HepG2 (cell line): ENCODE data around the gene DIPK1B. TPM values are rescaled to one million over a fixed set of nuclear protein-coding genes. Genes with fewer than 3 reads are reported as not detected.
"Not testable (repeated sequence)": the region's sequence is repeated elsewhere in the genome, so short reads cannot be mapped to it uniquely, and the experiment has no call there.

Source experiments
- CREM ChIP-seq, 2 experiments: sonication (generic) in 1 of 2; formaldehyde crosslinking in 1 of 2; IDR thresholded peaks; 2 replicates each; pipeline versions ENCODE4 v1.4.0 to v1.6.1; 2016 to 2020; ENCODE audit warnings: antibody characterized with exemption in 1 of 2, mild to moderate bottlenecking in 1 of 2, missing genetic modification reagents in 1 of 2
- CTCF ChIP-seq: sonication (generic); formaldehyde crosslinking; IDR thresholded peaks from 2 replicates; pipeline ENCODE4 v1.5.0; 2020; ENCODE audit warnings: mild to moderate bottlenecking, missing genetic modification reagents, moderate library complexity
- FOSL2 ChIP-seq: sonication (generic); formaldehyde crosslinking; IDR thresholded peaks from 2 replicates; pipeline ENCODE4 v1.4.0; 2020; ENCODE audit warnings: missing genetic modification reagents
- HMGXB4 ChIP-seq, 2 experiments: sonication (generic) in 1 of 2; formaldehyde crosslinking in 1 of 2; IDR thresholded peaks; 2 replicates each; pipeline versions ENCODE4 v1.4.0 to v1.6.1; 2018 to 2020; ENCODE audit warnings: missing genetic modification reagents in 2 of 2, borderline replicate concordance in 1 of 2, low read depth in 1 of 2, mild to moderate bottlenecking in 1 of 2, missing biosample characterization in 1 of 2
- RAD51 ChIP-seq: fragments of 450-650 bp; IDR thresholded peaks from 2 replicates; pipeline ENCODE4 v1.6.1; 2016; ENCODE audit warnings: borderline replicate concordance
- THAP11 ChIP-seq: IDR thresholded peaks from 2 replicates; pipeline ENCODE4 v1.6.1; 2016; ENCODE audit warnings: missing biosample characterization, missing genetic modification reagents
- ZBTB33 ChIP-seq: sonication (generic); formaldehyde crosslinking; IDR thresholded peaks from 2 replicates; pipeline ENCODE4 v1.4.0; 2020; ENCODE audit warnings: missing genetic modification reagents
- ZNF317 ChIP-seq: sonication (generic); formaldehyde crosslinking; IDR thresholded peaks from 2 replicates; pipeline ENCODE4 v1.5.0; 2020; ENCODE audit warnings: mild to moderate bottlenecking, missing genetic modification reagents
- polyA plus RNA-seq, 8 experiments: library from polyadenylated mRNA; depleted of rRNA in 3 of 8; stranded (reverse) in 7 of 8; unstranded in 1 of 8; fragments of >200 nt; fragmentation: Illumina TruSeq in 4 of 8; extraction: Trizol in 4 of 8; gene quantifications; 2 replicates each; pipeline versions ENCODE4 v1.2.1 to v1.2.3, GENCODE V29; 2011 to 2016; ENCODE audit warnings: low read depth in 4 of 8, missing spikeins in 1 of 8, mixed read lengths in 1 of 8; ENCODE audit not compliant: insufficient read depth in 1 of 8
- total RNA-seq, 5 experiments: library from RNA; depleted of rRNA; stranded (reverse); fragments of >200 nt; fragmentation: Illumina TruSeq; extraction: Trizol; gene quantifications; 2 replicates each; pipeline ENCODE4 v1.2.3, GENCODE V29; 2016; ENCODE audit warnings: low read depth in 1 of 5

Gene DIPK1B
- total and polyA plus RNA-seq, 2 of the 13 experiments (the other 11 are each of a cell fraction or from before 2014, with no cell fraction given) = 0.18 to 3.9 TPM

GRCh38 chr9:136766410-136767120 is 54.2 kb downstream of the DIPK1B start (continued):
- TF ChIP-seq HMGXB4 (CRISPR knock-in tag; IDR thresholded peaks at IDR 0.05; ENCODE audit: borderline replicate concordance in 1 of 2, low read depth in 1 of 2) = peak in 1 of 2 experiments; percentile 14; a peak in 1 of 4 replicates
- TF ChIP-seq FOSL2 (CRISPR knock-in tag) = peak; percentile 88
- TF ChIP-seq CREM (IDR thresholded peaks at IDR 0.05) = 0 out of 2 replicates have a peak, but pooled peaks have one; percentile 28
- not testable (repeated sequence) for TF ChIP-seq CREM (CRISPR knock-in tag; IDR thresholded peaks at IDR 0.05)
- 0 out of 2 replicates have a peak, but pooled peaks have one; percentile 5 for TF ChIP-seq ZBTB33 (CRISPR knock-in tag)
- TF ChIP-seq RAD51 = peak; percentile 72; the same call in 1 of the 2 replicates
- peak; percentile 55; the same call in 1 of the 2 replicates for TF ChIP-seq ZNF317 (CRISPR knock-in tag)
- TF ChIP-seq CTCF = peak; percentile 77
- TF ChIP-seq THAP11 (CRISPR knock-in tag) = 0 out of 2 replicates have a peak, but pooled peaks have one; percentile 30
